OCI-LY7 (cell line): ENCODE measurements around the gene SPAAR. TPM values are rescaled to one million over a fixed set of nuclear protein-coding genes. Genes with fewer than 3 reads are reported as not detected.

Experiments used
- BruUV-seq: library from RNA; stranded (reverse); fragments of 400-500 nt; replicated peaks from 2 replicates; lab custom pipeline; 2021; lab: Mats Ljungman, UMichigan
- CTCF ChIA-PET: fragments of 300-600 bp; sonication (Branson Sonifier 250); formaldehyde crosslinking; loops from one replicate; lab custom pipeline; 2022; ENCODE audit warnings: antibody characterized with exemption; ENCODE audit not compliant: unreplicated experiment; lab: Charles Lee
- POLR2A ChIA-PET: fragments of 300-600 bp; sonication (Branson Sonifier 250); formaldehyde crosslinking; loops from one replicate; lab custom pipeline; 2022; ENCODE audit warnings: antibody characterized with exemption; lab: Charles Lee
- DNase-seq: peaks from one replicate; pipeline ENCODE4 v3.0.0-alpha.2; 2015; ENCODE audit warnings: low spot score
- H2AFZ ChIP-seq: fragments of 200-600 bp; sonication (generic), shearing (Covaris generic); 2 replicates; pipeline ENCODE4 v1.6.1; 2014; ENCODE audit warnings: mild to moderate bottlenecking, antibody characterized with exemption, low read length, moderate library complexity
- H3K27ac ChIP-seq: fragments of 200-600 bp; sonication (generic); 2 replicates; pipeline ENCODE4 v1.5.1; 2014; ENCODE audit warnings: mixed run types, low read depth, mild to moderate bottlenecking, moderate library complexity, low read length, inconsistent platforms; ENCODE audit not compliant: poor library complexity, severe bottlenecking
- H3K36me3 ChIP-seq: fragments of 200-600 bp; sonication (generic); 2 replicates; pipeline ENCODE4 v1.6.1; 2014; ENCODE audit warnings: mild to moderate bottlenecking, antibody characterized with exemption, low read length, moderate library complexity, mixed read lengths; ENCODE audit not compliant: insufficient read depth
- H3K4me1 ChIP-seq: fragments of 200-600 bp; sonication (generic); 2 replicates; pipeline ENCODE4 v1.5.1; 2014; ENCODE audit warnings: mild to moderate bottlenecking, low read length; ENCODE audit not compliant: insufficient read depth, poor library complexity, severe bottlenecking
- H3K4me2 ChIP-seq: fragments of 200-600 bp; sonication (generic); 2 replicates; pipeline ENCODE4 v1.6.1; 2014; ENCODE audit warnings: mild to moderate bottlenecking, low read length
- H3K4me3 ChIP-seq: fragments of 200-600 bp; sonication (generic); 2 replicates; pipeline ENCODE4 v1.5.1; 2014; ENCODE audit warnings: mild to moderate bottlenecking, low read depth, low read length; ENCODE audit not compliant: poor library complexity, severe bottlenecking
- H3K79me2 ChIP-seq: fragments of 200-600 bp; sonication (generic); 2 replicates; pipeline ENCODE4 v1.6.1; 2016; ENCODE audit warnings: low read depth, mild to moderate bottlenecking, low read length, moderate library complexity, mixed read lengths; ENCODE audit not compliant: insufficient read depth
- H3K9me2 ChIP-seq: fragments of 200-600 bp; sonication (generic); 2 replicates; pipeline ENCODE4 v1.6.1; 2016; ENCODE audit warnings: mild to moderate bottlenecking, low read length, mixed read lengths; ENCODE audit not compliant: insufficient read depth
- H3K9me3 ChIP-seq: fragments of 200-600 bp; sonication (generic); 2 replicates; pipeline ENCODE4 v1.6.1; 2014; ENCODE audit warnings: mild to moderate bottlenecking, mixed run types, low read length, mixed read lengths
- H4K20me1 ChIP-seq: fragments of 200-600 bp; sonication (generic); 2 replicates; pipeline ENCODE4 v1.6.1; 2014; ENCODE audit warnings: mild to moderate bottlenecking, antibody characterized with exemption, low read length, moderate library complexity, mixed read lengths; ENCODE audit not compliant: insufficient read depth
- EZH2phosphoT487 ChIP-seq: fragments of 200-600 bp; sonication (generic); IDR thresholded peaks from 2 replicates; pipeline ENCODE4 v1.6.1; 2018; ENCODE audit warnings: low read depth, borderline replicate concordance, mild to moderate bottlenecking, mixed run types, antibody characterized with exemption, low read length, moderate library complexity, mixed read lengths
- intact Hi-C: fragments of 100-400 bp; cut with micrococcal nuclease; formaldehyde crosslinking; loops from one replicate; pipeline ENCODE4 v1.10.0; 2022; ENCODE audit not compliant: unreplicated experiment
- total RNA-seq, 2 experiments: library from RNA; depleted of rRNA in 1 of 2; stranded (reverse); fragments of >200 nt in 1 of 2; shearing (Covaris generic) in 1 of 2; gene quantifications; 2 replicates each; pipeline ENCODE4 v1.2.3, GENCODE V29; 2014 to 2022
- TF ChIP-seq, protein P1 (sequence below): fragments of 200-600 bp; sonication (generic); conservative IDR thresholded peaks from 2 replicates; pipeline ENCODE4 v1.5.1; 2014; ENCODE audit warnings: mild to moderate bottlenecking, antibody characterized with exemption, low read length, moderate library complexity, mixed read lengths

Gene SPAAR
- total RNA-seq, 2 experiments from 2014 or later = not detected

DNA sequence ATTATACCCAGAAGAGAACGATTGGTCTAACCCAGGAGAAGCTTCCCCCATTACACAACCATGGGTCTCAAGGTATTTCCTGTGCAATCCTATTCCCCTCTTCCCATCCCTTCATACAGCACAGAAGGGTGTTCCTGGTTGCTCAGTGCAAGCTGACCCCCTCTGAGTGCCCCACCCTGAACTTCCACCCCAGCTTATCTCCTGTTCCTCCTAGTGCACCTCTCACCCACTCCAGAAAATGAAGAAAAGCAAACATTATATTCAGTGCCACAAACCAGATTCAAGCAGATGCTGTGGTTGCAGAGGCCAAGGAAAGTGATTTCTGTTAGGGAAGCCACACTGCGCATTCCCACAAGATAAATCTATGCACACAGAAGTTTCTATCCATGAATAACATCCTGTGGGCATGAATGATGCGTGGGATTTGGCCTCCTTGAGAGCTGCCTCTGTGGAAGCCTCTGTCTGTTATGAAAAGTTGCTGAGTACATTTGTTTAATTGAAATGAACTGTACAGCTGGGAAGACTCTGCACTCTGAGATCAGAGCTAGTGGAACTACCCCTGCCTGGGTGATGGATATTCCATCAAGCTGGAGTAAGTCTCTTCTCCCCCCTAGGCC, 50.9 kb downstream of the SPAAR start:
- DNase-seq = no peak
- H4K20me1 ChIP-seq = no peaks in the 10 kb centered on the region
- ChIA-PET POLR2A (interaction anchor here (0.9 to 1.2 kb wide), 2 partner anchors 40 to 230 kb away, joined by 3 read pairs; partner anchors contain the start of gene CLTA), CTCF (no interaction called here)
- H3K4me1 ChIP-seq = no peaks in the 10 kb centered on the region
- H3K4me3 ChIP-seq = no peak overlapping the region
- no peak overlapping the region for H3K4me2 ChIP-seq
- H2AFZ ChIP-seq = no peak overlapping the region
- no peaks in the 10 kb centered on the region for H3K9me2 ChIP-seq
- no TSS peak for BruUV-seq
- H3K36me3 ChIP-seq = no peaks in the 10 kb centered on the region
- TF ChIP-seq, protein P1, sequence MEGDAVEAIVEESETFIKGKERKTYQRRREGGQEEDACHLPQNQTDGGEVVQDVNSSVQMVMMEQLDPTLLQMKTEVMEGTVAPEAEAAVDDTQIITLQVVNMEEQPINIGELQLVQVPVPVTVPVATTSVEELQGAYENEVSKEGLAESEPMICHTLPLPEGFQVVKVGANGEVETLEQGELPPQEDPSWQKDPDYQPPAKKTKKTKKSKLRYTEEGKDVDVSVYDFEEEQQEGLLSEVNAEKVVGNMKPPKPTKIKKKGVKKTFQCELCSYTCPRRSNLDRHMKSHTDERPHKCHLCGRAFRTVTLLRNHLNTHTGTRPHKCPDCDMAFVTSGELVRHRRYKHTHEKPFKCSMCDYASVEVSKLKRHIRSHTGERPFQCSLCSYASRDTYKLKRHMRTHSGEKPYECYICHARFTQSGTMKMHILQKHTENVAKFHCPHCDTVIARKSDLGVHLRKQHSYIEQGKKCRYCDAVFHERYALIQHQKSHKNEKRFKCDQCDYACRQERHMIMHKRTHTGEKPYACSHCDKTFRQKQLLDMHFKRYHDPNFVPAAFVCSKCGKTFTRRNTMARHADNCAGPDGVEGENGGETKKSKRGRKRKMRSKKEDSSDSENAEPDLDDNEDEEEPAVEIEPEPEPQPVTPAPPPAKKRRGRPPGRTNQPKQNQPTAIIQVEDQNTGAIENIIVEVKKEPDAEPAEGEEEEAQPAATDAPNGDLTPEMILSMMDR = no peak
- TF ChIP-seq EZH2phosphoT487 = no peak
- intact Hi-C loops = no loop called here
- no peak overlapping the region for H3K27ac ChIP-seq
- H3K9me3 ChIP-seq = no peaks in the 10 kb centered on the region
- no peaks in the 10 kb centered on the region for H3K79me2 ChIP-seq

Other genes starting within 250 kb of the SPAAR start
- 22.7 and 30.8 TPM in 2 replicates for gene ARHGEF39, start 244.3 kb upstream of the SPAAR start, total RNA-seq (2014; rRNA removed; shearing (Covaris generic))
- 48.1 and 53.6 TPM in 2 replicates for gene ARHGEF39, start 244.3 kb upstream of the SPAAR start, total RNA-seq (2022)
- 0.10 and 0.16 TPM in 2 replicates for gene CA9, start 235.6 kb upstream of the SPAAR start, total RNA-seq (2014; rRNA removed; shearing (Covaris generic))
- not detected in 2 replicates for gene CA9, start 235.6 kb upstream of the SPAAR start, total RNA-seq (2022)
- gene TPM2, start 219.6 kb upstream of the SPAAR start, total RNA-seq (2014; rRNA removed; shearing (Covaris generic)) = 0.44 TPM in 1 of 2 replicates, not detected in the other
- gene TPM2, start 219.6 kb upstream of the SPAAR start, total RNA-seq (2022) = 2.5 and 3.8 TPM in 2 replicates
- gene TLN1, start 177.3 kb upstream of the SPAAR start, total RNA-seq (2014; rRNA removed; shearing (Covaris generic)) = 87.5 and 98.8 TPM in 2 replicates
- gene TLN1, start 177.3 kb upstream of the SPAAR start, total RNA-seq (2022) = 169 and 177 TPM in 2 replicates
- gene CREB3, start 176.8 kb upstream of the SPAAR start, total RNA-seq (2014; rRNA removed; shearing (Covaris generic)) = 16.8 and 18.2 TPM in 2 replicates
- 21.9 and 23.0 TPM in 2 replicates for gene CREB3, start 176.8 kb upstream of the SPAAR start, total RNA-seq (2022)
- gene GBA2, start 160.3 kb upstream of the SPAAR start, total RNA-seq (2014; rRNA removed; shearing (Covaris generic)) = 66.0 and 75.4 TPM in 2 replicates
- gene GBA2, start 160.3 kb upstream of the SPAAR start, total RNA-seq (2022) = 68.2 and 70.4 TPM in 2 replicates
- 12.3 and 13.5 TPM in 2 replicates for gene RGP1, start 160.2 kb upstream of the SPAAR start, total RNA-seq (2014; rRNA removed; shearing (Covaris generic))
- gene RGP1, start 160.2 kb upstream of the SPAAR start, total RNA-seq (2022) = 27.1 and 31.3 TPM in 2 replicates
- 0.67 and 2.3 TPM in 2 replicates for gene MSMP, start 155.2 kb upstream of the SPAAR start, total RNA-seq (2014; rRNA removed; shearing (Covaris generic))
- 4.1 and 4.4 TPM in 2 replicates for gene MSMP, start 155.2 kb upstream of the SPAAR start, total RNA-seq (2022)
- gene NPR2, start 117.9 kb upstream of the SPAAR start, total RNA-seq (2014; rRNA removed; shearing (Covaris generic)) = 3.0 and 9.8 TPM in 2 replicates
- gene NPR2, start 117.9 kb upstream of the SPAAR start, total RNA-seq (2022) = 3.5 and 4.7 TPM in 2 replicates
- gene SPAG8, start 97.2 kb upstream of the SPAAR start, total RNA-seq (2014; rRNA removed; shearing (Covaris generic)) = 1.1 and 3.9 TPM in 2 replicates
- 3.6 and 5.1 TPM in 2 replicates for gene SPAG8, start 97.2 kb upstream of the SPAAR start, total RNA-seq (2022)
- gene HINT2, start 94.4 kb upstream of the SPAAR start, total RNA-seq (2014; rRNA removed; shearing (Covaris generic)) = 74.3 and 82.5 TPM in 2 replicates
- gene HINT2, start 94.4 kb upstream of the SPAAR start, total RNA-seq (2022) = 83.1 and 84.5 TPM in 2 replicates
- not detected in 2 replicates for gene FAM221B, start 80.8 kb upstream of the SPAAR start, total RNA-seq (2014; rRNA removed; shearing (Covaris generic))
- gene FAM221B, start 80.8 kb upstream of the SPAAR start, total RNA-seq (2022) = not detected in 2 replicates
- 3.1 and 3.2 TPM in 2 replicates for gene TMEM8B, start 80.3 kb upstream of the SPAAR start, total RNA-seq (2014; rRNA removed; shearing (Covaris generic))
- 15.7 and 19.1 TPM in 2 replicates for gene TMEM8B, start 80.3 kb upstream of the SPAAR start, total RNA-seq (2022)
- gene OR13J1, start 39.1 kb upstream of the SPAAR start, total RNA-seq (2014; rRNA removed; shearing (Covaris generic)) = not detected in 2 replicates
- not detected in 2 replicates for gene OR13J1, start 39.1 kb upstream of the SPAAR start, total RNA-seq (2022)
- gene HRCT1, start 3.3 kb upstream of the SPAAR start, total RNA-seq (2014; rRNA removed; shearing (Covaris generic)) = not detected in 2 replicates
- not detected in 2 replicates for gene HRCT1, start 3.3 kb upstream of the SPAAR start, total RNA-seq (2022)
- not detected in 2 replicates for gene OR2S2, start 48.7 kb downstream of the SPAAR start, total RNA-seq (2014; rRNA removed; shearing (Covaris generic))
- not detected in 2 replicates for gene OR2S2, start 48.7 kb downstream of the SPAAR start, total RNA-seq (2022)
- gene RECK, start 127.4 kb downstream of the SPAAR start, total RNA-seq (2014; rRNA removed; shearing (Covaris generic)) = 3.0 and 6.0 TPM in 2 replicates
- 6.5 and 8.1 TPM in 2 replicates for gene RECK, start 127.4 kb downstream of the SPAAR start, total RNA-seq (2022)
- gene GLIPR2, start 227.2 kb downstream of the SPAAR start, total RNA-seq (2014; rRNA removed; shearing (Covaris generic)) = not detected in 2 replicates
- gene GLIPR2, start 227.2 kb downstream of the SPAAR start, total RNA-seq (2022) = not detected in 2 replicates